HCT116 (cell line): ENCODE data around the gene CLIP2. TPM values are rescaled to one million over a fixed set of nuclear protein-coding genes. Genes with fewer than 3 reads are reported as not detected.

Experiments
- ATAC-seq: fragments of 200-7000 bp; cut with Tn5 transposase; 2 replicates; pipeline ENCODE4 v1.9.1; 2020; ENCODE audit warnings: mild to moderate bottlenecking, moderate library complexity
- BruUV-seq: library from RNA; stranded (reverse); fragments of 400-500 nt; replicated peaks from 2 replicates; lab custom pipeline; 2021; lab: Mats Ljungman, UMichigan
- CTCF ChIA-PET: fragments of 300-600 bp; sonication (Branson Sonifier 250); formaldehyde crosslinking; loops from one replicate; lab custom pipeline; 2021; ENCODE audit warnings: antibody characterized with exemption; lab: Charles Lee
- POLR2A ChIA-PET: fragments of 300-600, 350-600 bp; sonication (Branson Sonifier 250); formaldehyde crosslinking; loops from one replicate; lab custom pipeline; 2021; ENCODE audit warnings: antibody characterized with exemption; lab: Charles Lee
- RAD21 ChIA-PET, 2 experiments: fragments of 300-600 bp; sonication (Branson Sonifier 250); formaldehyde crosslinking; loops; one replicate each; lab custom pipeline; 2023; ENCODE audit warnings: low total read pairs in 2 of 2; ENCODE audit not compliant: uncharacterized antibody in 2 of 2, unreplicated experiment in 2 of 2, low non-redundant PET in 1 of 2; lab: Charles Lee
- DNase-seq: peaks from one replicate; pipeline ENCODE4 v3.0.0-alpha.2; 2010; ENCODE audit warnings: low read depth, low spot score
- H2AFZ ChIP-seq: fragments of 200-600 bp; shearing (Covaris generic), sonication (generic); 2 replicates; pipeline ENCODE4 v1.6.1; 2017; ENCODE audit warnings: low read depth, mixed run types, mixed read lengths, antibody characterized with exemption, low read length; ENCODE audit not compliant: poor library complexity, severe bottlenecking
- H3K27ac ChIP-seq: 2 replicates; pipeline ENCODE4 v1.5.1; 2012; ENCODE audit warnings: low read depth, low read length
- H3K27me3 ChIP-seq: fragments of 200-600 bp; sonication (generic); 2 replicates; pipeline ENCODE4 v1.6.1; 2016; ENCODE audit warnings: mixed run types, low read length, mixed read lengths; ENCODE audit not compliant: insufficient read depth
- H3K36me3 ChIP-seq, 2 experiments: fragments of 200-500 bp in 1 of 2; fragments of 200-600 bp in 1 of 2; sonication (Bioruptor generic) in 1 of 2; sonication (generic) in 1 of 2; 2 replicates each; pipeline versions ENCODE4 v1.5.1 to v1.6.1; 2014 to 2016; ENCODE audit warnings: low read length in 2 of 2, inconsistent platforms in 1 of 2, mixed read lengths in 1 of 2, mixed run types in 1 of 2; ENCODE audit not compliant: insufficient read depth in 2 of 2, control insufficient read depth in 1 of 2
- H3K4me1 ChIP-seq, 2 experiments: fragments of 200-600 bp in 1 of 2; sonication (generic) in 1 of 2; 2 replicates each; pipeline versions ENCODE4 v1.5.1 to v1.6.1; 2012 to 2017; ENCODE audit warnings: low read length in 2 of 2, inconsistent platforms in 1 of 2, mild to moderate bottlenecking in 1 of 2, mixed read lengths in 1 of 2, mixed run types in 1 of 2, moderate library complexity in 1 of 2; ENCODE audit not compliant: insufficient read depth in 2 of 2, control insufficient read depth in 1 of 2
- H3K4me2 ChIP-seq: fragments of 200-600 bp; sonication (generic); 2 replicates; pipeline ENCODE4 v1.6.1; 2017; ENCODE audit warnings: mixed run types, low read length, mixed read lengths
- H3K4me3 ChIP-seq, 2 experiments: fragments of 200-600 bp in 1 of 2; sonication (generic) in 1 of 2; replicated peaks in 1 of 2; 2 replicates each; pipeline ENCODE4 v1.5.1; 2011 to 2016; ENCODE audit warnings: low read length in 2 of 2, control low read depth in 1 of 2, low read depth in 1 of 2, mild to moderate bottlenecking in 1 of 2, mixed read lengths in 1 of 2, mixed run types in 1 of 2
- H3K79me2 ChIP-seq: fragments of 200-600 bp; sonication (generic); 2 replicates; pipeline ENCODE4 v1.6.1; 2017; ENCODE audit warnings: mild to moderate bottlenecking, mixed run types, low read length, moderate library complexity, mixed read lengths; ENCODE audit not compliant: insufficient read depth
- H3K9ac ChIP-seq: fragments of 200-600 bp; sonication (generic); 2 replicates; pipeline ENCODE4 v1.6.1; 2016; ENCODE audit warnings: low read length, mixed read lengths
- H3K9me2 ChIP-seq: fragments of 200-600 bp; sonication (generic), shearing (Covaris generic); 2 replicates; pipeline ENCODE4 v1.6.1; 2017; ENCODE audit warnings: mixed run types, mild to moderate bottlenecking, moderate library complexity; ENCODE audit not compliant: insufficient read depth
- H3K9me3 ChIP-seq, 2 experiments: fragments of 200-500 bp in 1 of 2; fragments of 200-600 bp in 1 of 2; sonication (Bioruptor generic) in 1 of 2; sonication (generic) in 1 of 2; 2 replicates each; pipeline ENCODE4 v1.6.1; 2014 to 2017; ENCODE audit warnings: low read length in 2 of 2, mixed read lengths in 2 of 2, inconsistent platforms in 1 of 2, low read depth in 1 of 2, mild to moderate bottlenecking in 1 of 2, mixed run types in 1 of 2, moderate library complexity in 1 of 2; ENCODE audit not compliant: control insufficient read depth in 1 of 2, insufficient read depth in 1 of 2
- H4K20me1 ChIP-seq: fragments of 200-600 bp; sonication (generic), shearing (Covaris generic); 2 replicates; pipeline ENCODE4 v1.6.1; 2017; ENCODE audit warnings: mixed run types, mild to moderate bottlenecking, moderate library complexity; ENCODE audit not compliant: insufficient read depth
- ATF3 ChIP-seq: IDR thresholded peaks from 2 replicates; pipeline ENCODE4 v1.6.1; 2012
- CEBPB ChIP-seq: IDR thresholded peaks from 2 replicates; pipeline ENCODE4 v1.6.1; 2012; ENCODE audit warnings: low read depth
- CTCF ChIP-seq, 3 experiments: fragments of 200-600 bp in 1 of 3; sonication (generic) in 1 of 3; IDR thresholded peaks in 2 of 3; conservative IDR thresholded peaks in 1 of 3; 2 replicates each; pipeline ENCODE4 v1.5.1; 2012 to 2017; ENCODE audit warnings: low read depth in 2 of 3, low read length in 2 of 3, antibody characterized with exemption in 1 of 3, borderline replicate concordance in 1 of 3, control low read depth in 1 of 3, mild to moderate bottlenecking in 1 of 3, mixed read lengths in 1 of 3, mixed run types in 1 of 3, moderate library complexity in 1 of 3; ENCODE audit not compliant: insufficient read depth in 1 of 3
- EGR1 ChIP-seq: IDR thresholded peaks from 2 replicates; pipeline ENCODE4 v1.6.1; 2012; ENCODE audit warnings: low read depth
- EZH2 ChIP-seq: fragments of 200-600 bp; sonication (generic); IDR thresholded peaks from 2 replicates; pipeline ENCODE4 v1.6.1; 2017; ENCODE audit warnings: antibody characterized with exemption, mixed run types
- JUND ChIP-seq: IDR thresholded peaks from 2 replicates; pipeline ENCODE4 v1.6.1; 2012
- MAX ChIP-seq: IDR thresholded peaks from 2 replicates; pipeline ENCODE4 v1.6.1; 2012
- POLR2A ChIP-seq: IDR thresholded peaks from 2 replicates; pipeline ENCODE4 v1.7.0; 2011; ENCODE audit warnings: borderline replicate concordance; ENCODE audit not compliant: insufficient read depth, insufficient read length; ENCODE audit errors: extremely low read depth
- POLR2AphosphoS5 ChIP-seq: IDR thresholded peaks from 2 replicates; pipeline ENCODE4 v1.6.1; 2011; ENCODE audit warnings: mild to moderate bottlenecking, low read depth, low read length, moderate library complexity
- SIN3A ChIP-seq: IDR thresholded peaks from 2 replicates; pipeline ENCODE4 v1.6.1; 2012; ENCODE audit warnings: low read depth
- SP1 ChIP-seq: IDR thresholded peaks from 2 replicates; pipeline ENCODE4 v1.6.1; 2012; ENCODE audit warnings: low read depth
- SRF ChIP-seq: IDR thresholded peaks from 2 replicates; pipeline ENCODE4 v1.6.1; 2012; ENCODE audit warnings: low read depth
- TCF7L2 ChIP-seq: IDR thresholded peaks from 2 replicates; pipeline ENCODE4 v1.7.0; 2011; ENCODE audit warnings: borderline replicate concordance, inconsistent platforms; ENCODE audit not compliant: insufficient read depth, insufficient read length; ENCODE audit errors: extremely low read depth
- intact Hi-C: fragments of 100-400 bp; cut with micrococcal nuclease; formaldehyde crosslinking; loops from 2 replicates; pipeline ENCODE4 v1.10.0; 2022
- total RNA-seq: library from RNA; stranded (reverse); gene quantifications from one replicate; pipeline ENCODE4 v1.2.1, GENCODE V29; 2021; ENCODE audit not compliant: unreplicated experiment

CLIP2 gene
- total RNA-seq, 1 experiment from 2014 or later: 40.1 TPM

- TF ChIP-seq TCF7L2: no peak
- TF ChIP-seq SRF: no peak
- no peak for TF ChIP-seq EZH2
- TF ChIP-seq POLR2A: no peak
- TF ChIP-seq JUND: no peak
Measured at GRCh38 chr7:74365322-74366022, 76.3 kb downstream of the CLIP2 start (continued).

GRCh38 chr7:74371381-74372341 is 82.5 kb downstream of the CLIP2 start:
- peak overlapping the region; percentile 46 for H3K9ac ChIP-seq
- CTCF ChIA-PET: interaction anchor here (0.5 to 0.8 kb wide), 3 partner anchors 96 to 244 kb away, joined by 3 read pairs; no protein-coding TSS in a partner anchor
- H3K79me2 ChIP-seq: no peaks in the 10 kb centered on the region
- TF ChIP-seq MAX (no peak), POLR2AphosphoS5 (peak; percentile 39; the same call in 1 of the 2 replicates), EGR1 (no peak), SIN3A (no peak), JUND (no peak), SP1 (peak; percentile 27; the same call in 1 of the 2 replicates), CTCF (IDR thresholded peaks at IDR 0.05 in 2 of 3, conservative IDR thresholded peaks at IDR 0.05 in 1 of 3; ENCODE audit: borderline replicate concordance in 1 of 3, insufficient read depth in 1 of 3, low read depth in 2 of 3, low read length in 2 of 3) (no peak), CEBPB (no peak), ATF3 (no peak)
- TF ChIP-seq, all 23 proteins: peak for 2
- Histone ChIP-seq H3K27ac (peak overlapping the region; percentile 53), H4K20me1 (no peaks in the 10 kb centered on the region), H3K4me3 (no peak overlapping the region), H3K9me2 (no peaks in the 10 kb centered on the region), H3K4me2 (peak overlapping the region; percentile 63), H2AFZ (no peak overlapping the region), H3K4me1 (peaks cover 14 to 16% of the 10 kb centered on the region in 2 experiments), H3K27me3 (no peaks in the 10 kb centered on the region), H3K36me3 (peaks cover 2 to 4% of the 10 kb centered on the region in 2 experiments; a peak in 2 of 4 replicates), H3K9me3 (no peaks in the 10 kb centered on the region)
- DNase-seq: peak; percentile 7
- RAD21 ChIA-PET: interaction anchor here in 1 of 2 experiments (0.6 kb wide), 1 partner anchor 72 kb away, joined by 4 read pairs; no protein-coding TSS in a partner anchor
- intact Hi-C loops: no loop called here
- BruUV-seq: no TSS peak
- ATAC-seq: peak; percentile 83
- POLR2A ChIA-PET: interaction anchor here (0.6 to 0.8 kb wide), 3 partner anchors 10 to 83 kb away, joined by 3 read pairs; no protein-coding TSS in a partner anchor
